HG03097 (cell line): ENCODE results near the gene TPO.
"Not testable (repeated sequence)": the region's sequence is repeated elsewhere in the genome, so short reads cannot be mapped to it uniquely, and the experiment has no call there.

Experiments used
- ATAC-seq: cut with Tn5 transposase; IDR thresholded peaks from one replicate; pipeline ENCODE4 v1.9.1; 2021; ENCODE audit not compliant: unreplicated experiment, low FRiP score

TPO gene

GRCh38 chr2:1413156-1413710, at the start of gene TPO:
Gene TPO, plus strand, starts transcription at chr2:1413463. Its CDS starts 946 bp downstream, at chr2:1414409.
- ATAC-seq, result no peak

DNA sequence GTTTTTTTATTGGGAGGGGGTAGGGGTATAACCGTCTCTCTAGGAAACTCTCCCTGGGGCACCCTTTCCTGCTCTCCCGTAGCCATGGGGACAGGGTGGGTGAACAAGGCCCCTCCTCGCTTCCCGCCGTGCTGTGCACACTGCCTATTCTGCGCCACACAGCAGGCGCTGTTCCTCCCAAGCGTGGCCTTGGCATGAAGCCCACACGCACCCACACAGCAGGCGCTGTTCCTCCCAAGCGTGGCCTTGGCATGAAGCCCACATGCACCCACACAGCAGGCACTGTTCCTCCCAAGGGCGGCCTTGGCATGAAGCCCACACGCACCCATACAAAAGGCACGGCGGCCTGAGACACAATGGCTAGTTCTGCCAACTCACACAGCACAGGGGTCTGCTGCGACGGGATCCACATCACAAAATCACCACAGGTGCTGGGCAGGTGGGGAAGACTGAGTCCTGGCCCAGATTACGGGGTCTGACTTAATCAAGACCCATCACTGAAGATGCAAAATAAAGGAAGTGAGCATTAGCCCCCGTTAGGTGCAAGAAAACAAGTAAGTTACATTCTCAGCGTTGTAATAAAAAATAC, 46.6 kb upstream of the TPO start:
- ATAC-seq, result no peak

DNA sequence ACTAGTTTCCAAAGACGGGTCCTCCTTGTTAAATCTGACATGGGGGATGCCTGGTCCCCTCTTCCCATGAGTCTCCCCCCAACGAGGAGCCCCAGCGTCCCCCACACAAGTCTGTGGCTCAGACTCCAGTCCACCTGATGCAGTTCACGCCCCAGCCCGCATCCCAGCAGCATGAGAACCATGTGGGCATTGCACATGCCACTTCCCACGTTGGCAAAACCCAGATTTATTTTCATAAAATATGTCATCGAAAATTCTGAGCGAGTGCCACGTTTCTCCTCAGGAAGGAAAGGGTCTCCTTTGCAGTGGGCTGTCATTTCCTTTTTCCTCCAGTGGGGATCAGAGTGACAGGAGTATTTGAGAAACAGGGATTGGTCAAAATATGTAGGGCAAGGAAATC, 45.7 kb upstream of the TPO start:
- no peak for ATAC-seq

DNA sequence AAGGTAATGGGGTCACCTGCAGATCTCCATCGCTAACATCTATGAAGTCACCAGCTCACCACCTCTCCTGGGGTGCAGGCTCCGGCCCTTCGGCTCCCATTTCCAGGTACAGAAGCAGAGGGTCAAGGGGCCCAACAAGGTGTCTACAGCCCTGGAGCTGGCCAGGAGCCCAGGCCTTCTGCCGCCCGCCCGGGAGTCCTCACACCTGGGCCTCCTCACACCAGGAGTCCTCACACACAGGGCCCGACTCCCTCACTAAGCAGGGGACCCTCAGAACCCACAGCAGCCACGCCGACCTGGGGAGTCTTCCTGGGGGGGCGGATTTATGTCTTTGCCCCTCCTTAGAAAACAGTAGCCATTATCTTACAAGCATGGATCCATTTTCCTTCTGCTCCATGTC, 43.4 kb upstream of the TPO start:
- ATAC-seq, result no peak

GRCh38 chr2:1370461-1370860, 42.8 kb upstream of the TPO start:
- ATAC-seq, result no peak

GRCh38 chr2:1371082-1371481, 42.2 kb upstream of the TPO start:
- no peak for ATAC-seq

GRCh38 chr2:1373830-1374229, 39.4 kb upstream of the TPO start:
- ATAC-seq, result no peak

DNA sequence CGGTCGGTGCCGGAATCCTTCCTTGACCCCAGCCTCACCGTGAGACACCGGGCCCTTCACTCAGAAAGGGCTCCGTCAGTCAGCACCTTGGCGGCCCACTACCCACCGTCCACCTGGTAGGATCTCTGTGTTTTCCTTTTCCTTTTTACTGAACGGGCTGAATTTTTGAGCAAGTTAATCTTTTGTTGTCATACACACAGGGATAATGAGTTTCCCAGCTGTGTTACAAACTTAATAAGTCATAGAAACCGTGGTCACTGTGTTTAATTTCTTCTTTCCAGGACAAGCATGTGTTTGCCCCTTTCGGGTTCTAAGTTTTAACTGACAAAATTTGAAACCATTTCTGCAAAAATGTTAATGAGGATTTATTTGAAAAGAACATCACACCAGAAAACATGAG, 39.0 kb upstream of the TPO start:
- no peak for ATAC-seq

GRCh38 chr2:1375794-1376193, 37.5 kb upstream of the TPO start:
- no peak for ATAC-seq

DNA sequence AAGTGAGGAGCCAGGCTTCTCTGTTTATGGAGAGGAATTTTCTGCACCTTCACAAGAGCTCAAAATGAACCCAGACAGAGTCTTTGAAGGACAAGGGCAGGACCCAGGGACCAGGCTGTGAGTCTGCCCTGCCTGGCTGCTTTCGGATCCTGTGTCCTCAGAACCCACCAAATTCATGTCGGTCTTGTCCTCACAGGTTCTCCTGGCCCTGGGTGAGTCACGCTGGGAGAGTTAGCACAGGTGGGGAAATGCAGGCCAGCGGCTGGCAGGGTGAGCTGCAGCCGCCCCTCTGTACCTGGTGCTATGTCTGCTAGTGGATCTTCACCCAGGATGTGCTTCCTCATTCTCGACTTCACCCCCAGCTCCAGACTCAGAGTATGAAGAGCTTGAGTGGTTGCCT, 35.8 kb upstream of the TPO start:
- no peak for ATAC-seq

DNA sequence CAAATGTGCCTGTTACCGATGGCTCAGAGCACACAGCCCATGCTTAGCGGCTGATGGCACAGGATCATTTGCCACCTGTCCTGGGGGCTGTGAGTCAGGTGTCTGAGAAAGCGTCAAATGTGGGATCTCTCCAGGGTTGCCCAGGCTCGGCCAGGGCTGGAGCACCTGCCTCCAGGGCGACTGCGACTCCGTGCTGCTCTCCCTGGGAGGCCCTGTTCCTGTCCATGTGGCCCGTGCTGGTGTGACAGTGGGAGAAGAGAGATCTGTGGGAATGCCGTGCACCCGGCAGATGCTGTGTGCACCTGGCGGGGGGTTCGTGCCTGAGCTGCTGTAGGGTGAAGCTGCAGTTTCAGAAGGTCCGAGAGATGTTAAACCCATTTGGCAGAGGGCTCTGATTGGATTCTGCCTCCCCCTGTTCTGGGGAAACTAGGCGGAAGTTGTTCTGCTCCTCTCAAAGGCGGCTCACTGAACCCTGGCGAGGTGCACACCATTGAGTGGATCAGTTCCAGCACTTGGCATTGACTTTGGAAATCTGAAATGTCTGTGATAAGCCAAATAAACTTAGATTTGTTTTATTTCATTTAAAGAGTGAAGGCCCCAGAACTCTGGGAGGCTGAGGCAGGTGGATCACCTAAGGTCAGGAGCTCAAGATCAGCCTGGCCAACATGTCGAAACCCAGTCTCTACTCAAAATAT, 34.7 kb upstream of the TPO start:
- no peak for ATAC-seq

DNA sequence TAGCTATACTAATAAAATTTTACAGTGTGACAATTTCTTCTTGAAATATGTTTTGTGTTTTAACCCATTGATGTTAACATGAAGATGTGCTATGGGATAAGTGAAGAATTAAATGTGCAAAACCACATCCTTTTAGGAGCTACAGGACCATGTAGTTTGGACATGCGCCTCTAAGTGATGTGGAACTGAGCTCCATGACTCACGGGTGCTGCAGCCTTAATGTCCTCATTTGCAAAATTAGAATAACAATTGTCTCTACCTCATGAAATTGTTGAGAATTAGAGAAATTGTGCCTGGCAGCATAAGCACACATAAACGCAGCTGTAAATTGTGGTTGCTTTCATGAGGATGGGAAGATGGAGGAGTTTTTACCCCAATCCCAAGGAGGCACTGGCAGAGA, 31.6 kb upstream of the TPO start:
- ATAC-seq, result no peak

- ATAC-seq, result not testable (repeated sequence)
These were observed 25.1 kb upstream of the TPO start for GRCh38 chr2:1387954-1388725.

- not testable (repeated sequence) for ATAC-seq
These were observed 23.1 kb upstream of the TPO start for GRCh38 chr2:1390118-1390517.

DNA sequence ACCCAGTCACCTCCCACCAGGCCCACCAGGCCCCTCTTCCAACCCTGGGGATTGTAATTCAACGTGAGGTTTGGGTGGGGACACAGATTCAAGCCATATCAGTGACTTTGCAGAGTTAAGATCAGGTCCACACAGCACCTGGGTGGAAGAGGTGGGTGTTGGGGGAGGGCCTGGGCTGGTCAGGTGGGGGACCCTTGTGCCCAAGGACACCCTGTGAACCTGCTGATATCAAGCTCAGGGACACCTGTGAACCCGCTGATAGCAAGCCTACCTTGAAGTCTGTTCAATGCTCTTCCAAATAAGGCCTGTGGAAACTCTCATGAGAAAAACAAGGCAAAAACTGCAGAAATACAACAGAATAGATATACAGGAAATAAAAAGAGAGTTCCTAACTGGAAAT, 19.9 kb upstream of the TPO start:
- ATAC-seq, result no peak

- no peak for ATAC-seq
These were observed 18.4 kb upstream of the TPO start for GRCh38 chr2:1394709-1395408.

- ATAC-seq, result no peak
These were observed 15.9 kb upstream of the TPO start for GRCh38 chr2:1397350-1397749.

DNA sequence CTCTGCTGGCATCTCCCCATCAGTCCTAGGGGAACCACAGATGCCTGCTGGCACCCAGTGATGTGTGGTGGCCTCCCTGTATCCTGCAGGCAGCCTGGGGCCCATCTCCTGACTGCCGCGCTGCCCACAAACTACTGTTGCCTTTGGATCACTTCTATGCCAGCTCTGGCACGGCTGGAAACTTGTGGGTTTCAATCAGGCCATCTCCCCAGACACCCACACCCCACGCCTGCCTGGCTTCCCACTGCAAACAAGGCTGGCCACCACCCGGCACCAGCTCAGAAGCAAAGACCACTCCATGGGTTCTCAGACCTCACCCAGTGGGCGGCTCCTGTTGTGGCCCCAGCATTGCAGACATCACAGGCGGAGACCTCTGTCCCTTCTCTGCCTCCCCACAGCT, 15.1 kb upstream of the TPO start:
- no peak for ATAC-seq

GRCh38 chr2:1400943-1401735, 12.1 kb upstream of the TPO start:
- ATAC-seq, result no peak

DNA sequence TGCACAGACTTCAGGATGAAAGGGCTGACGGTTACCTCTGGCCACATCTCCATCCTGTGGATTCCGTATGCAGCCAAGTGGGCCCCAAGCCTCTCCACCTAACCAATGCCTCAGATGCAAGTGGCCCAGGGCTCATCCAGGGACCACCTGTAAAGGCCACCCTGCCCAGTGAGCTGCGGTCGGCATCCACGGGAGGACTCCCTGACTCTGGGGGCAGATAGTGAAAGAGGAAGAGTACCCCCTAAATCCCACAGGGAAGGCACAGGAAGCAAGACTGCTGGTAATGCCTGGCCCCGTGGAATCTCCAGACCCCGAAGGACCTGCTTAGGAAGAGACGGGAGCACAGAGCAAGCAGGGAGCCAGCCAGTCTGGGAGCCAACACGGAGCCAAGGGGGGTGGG, 11.2 kb upstream of the TPO start:
- ATAC-seq, result no peak
